ENCODE measurements around the gene WWTR1. TPM values are rescaled to one million over a fixed set of nuclear protein-coding genes. Genes with fewer than 3 reads are reported as not detected.

Gene WWTR1
- total and polyA plus RNA-seq, 2 of the 4 experiments (the other 2 are of a cell fraction) = 38.9 to 65.3 TPM

- Histone ChIP-seq H3K9me3 (ENCODE audit: control insufficient read depth, insufficient read depth, low read length) (no peaks in the 10 kb centered on the region), H3K14ac (replicated peaks; ENCODE audit: low read depth, low read length) (peak overlapping the region; percentile 88), H3K23ac (ENCODE audit: low read depth, low read length) (peak overlapping the region; percentile 75; the same call in 1 of the 2 replicates), H4K8ac (ENCODE audit: low read depth in 2 of 2, low read length in 2 of 2) (peak overlapping the region; percentile 55 to 66; a peak in 3 of 4 replicates), H3K9me1 (ENCODE audit: insufficient read depth, low read length) (peaks cover 28% of the 10 kb centered on the region), H3K18ac (ENCODE audit: low read depth, low read length) (peak overlapping the region; percentile 75), H3K4me2 (ENCODE audit: low read depth, low read length) (peak overlapping the region; percentile 16; the same call in 1 of the 2 replicates), H3K4me3 (ENCODE audit: insufficient read depth, low read depth, low read length) (no peak overlapping the region), H2BK5ac (ENCODE audit: low read depth, low read length, poor library complexity, severe bottlenecking) (peak overlapping the region; percentile 83), H2BK15ac (ENCODE audit: low read depth, low read length) (peak overlapping the region; percentile 80; the same call in 1 of the 3 replicates), H3K4ac (ENCODE audit: low read depth, low read length) (peak overlapping the region; percentile 93), H3K27ac (ENCODE audit: insufficient read depth, low read length) (peak overlapping the region; percentile 60), H3K9ac (ENCODE audit: low read depth, low read length) (peak overlapping the region; percentile 6; the same call in 1 of the 2 replicates), H3K27me3 (ENCODE audit: control insufficient read depth, insufficient read depth, low read length) (no peaks in the 10 kb centered on the region), H2BK120ac (ENCODE audit: low read depth, low read length) (peak overlapping the region; percentile 87), H3K79me1 (ENCODE audit: low read depth in 1 of 2, low read length in 2 of 2) (peaks cover 37 to 73% of the 10 kb centered on the region in 2 experiments), H2BK20ac (ENCODE audit: low read depth, low read length) (peak overlapping the region; percentile 71), H3K56ac (ENCODE audit: extremely low read depth, insufficient read depth, low read length) (no peak overlapping the region; the same call in none of the 2 replicates), H4K91ac (ENCODE audit: insufficient read depth, low read depth, low read length) (peak overlapping the region; percentile 60; the same call in 1 of the 2 replicates), H4K5ac (ENCODE audit: low read depth, low read length) (peak overlapping the region; percentile 57; the same call in 1 of the 2 replicates), H2AK5ac (ENCODE audit: low read depth, low read length) (peak overlapping the region; percentile 48; the same call in 1 of the 2 replicates), H2AFZ (replicated peaks; ENCODE audit: low read length, poor library complexity) (no peak overlapping the region), H3K36me3 (ENCODE audit: control insufficient read depth, insufficient read depth, low read length) (peaks cover 12% of the 10 kb centered on the region), H4K20me1 (ENCODE audit: insufficient read depth, low read length) (peaks cover 7% of the 10 kb centered on the region; the same call in 1 of the 2 replicates), H2AK9ac (replicated peaks; ENCODE audit: low read depth, low read length, poor library complexity) (no peak overlapping the region), H3K4me1 (ENCODE audit: control insufficient read depth, insufficient read depth, low read length) (peaks cover 24% of the 10 kb centered on the region)
- intact Hi-C loops (cut with micrococcal nuclease) (loop anchor here (5.0 kb wide), 1 partner anchor 35 kb away; no protein-coding TSS in a partner anchor), dilution Hi-C loops (cut with HindIII; ENCODE audit: low sequenced_read_pairs, unreplicated experiment) (no loop called here), in situ Hi-C loops (cut with MboI; ENCODE audit: low sequenced_read_pairs) (no loop called here)
- ChIA-PET CTCF (interaction anchor here (0.6 to 1.1 kb wide), 3 partner anchors 11 to 51 kb away, joined by 3 to 4 read pairs (median 3); no protein-coding TSS in a partner anchor), POLR2A (ENCODE audit: unreplicated experiment) (no interaction called here)
- ATAC-seq (ENCODE audit: low read depth) (peak; percentile 8; the same call in 1 of the 2 replicates), DNase-seq (no peak)
- no TSS peak for BruUV-seq (replicated peaks)
- no peak for TF ChIP-seq FOS (IDR thresholded peaks at IDR 0.05; ENCODE audit: low read depth, low read length)
- no peak for TF ChIP-seq MAFK (IDR thresholded peaks at IDR 0.05; ENCODE audit: low read depth, low read length)
- WGBS, 2 experiments (ENCODE audit: extremely low coverage in 2 of 2, insufficient read length in 1 of 2) = no CpG with 5 or more reads among the region's 9 CpGs
These were observed 115.2 kb downstream of the WWTR1 start for GRCh38 chr3:149542375-149543312.

All from IMR-90 (cell line).